Neutrophil (primary cell): ENCODE data around the gene IFT20.

ENCODE experiments used
- H3K27ac ChIP-seq: fragments of 200-600 bp; sonication (generic); 2 replicates; pipeline ENCODE4 v1.5.1; 2016; ENCODE audit warnings: mild to moderate bottlenecking, moderate library complexity
- H3K27me3 ChIP-seq: fragments of 200-600 bp; sonication (generic); 2 replicates; pipeline ENCODE4 v1.6.0; 2016; ENCODE audit warnings: mild to moderate bottlenecking
- H3K36me3 ChIP-seq: fragments of 200-600 bp; sonication (generic); 2 replicates; pipeline ENCODE4 v1.5.1; 2017
- H3K4me1 ChIP-seq, 2 experiments: fragments of 200-600 bp in 1 of 2; sonication (generic) in 1 of 2; 1 replicate in 1 of 2; 2 replicates in 1 of 2; pipeline versions ENCODE4 v1.5.1 to v1.6.1; 2013 to 2016; ENCODE audit warnings: low read depth in 1 of 2, low read length in 1 of 2, mild to moderate bottlenecking in 1 of 2, moderate library complexity in 1 of 2; ENCODE audit not compliant: control insufficient read depth in 1 of 2, insufficient read depth in 1 of 2
- H3K4me3 ChIP-seq, 2 experiments: fragments of 200-600 bp in 1 of 2; sonication (generic) in 1 of 2; 1 replicate in 1 of 2; 2 replicates in 1 of 2; pipeline ENCODE4 v1.5.1; 2013 to 2016; ENCODE audit warnings: low read depth in 1 of 2, low read length in 1 of 2, mild to moderate bottlenecking in 1 of 2, moderate library complexity in 1 of 2
- H3K9me3 ChIP-seq: fragments of 200-600 bp; sonication (generic); 2 replicates; pipeline ENCODE4 v1.5.1; 2016
- TF ChIP-seq, protein P1 (sequence below): fragments of 200-600 bp; sonication (generic); IDR thresholded peaks from 2 replicates; pipeline ENCODE4 v1.5.1; 2016; ENCODE audit warnings: antibody characterized with exemption

Gene IFT20

DNA sequence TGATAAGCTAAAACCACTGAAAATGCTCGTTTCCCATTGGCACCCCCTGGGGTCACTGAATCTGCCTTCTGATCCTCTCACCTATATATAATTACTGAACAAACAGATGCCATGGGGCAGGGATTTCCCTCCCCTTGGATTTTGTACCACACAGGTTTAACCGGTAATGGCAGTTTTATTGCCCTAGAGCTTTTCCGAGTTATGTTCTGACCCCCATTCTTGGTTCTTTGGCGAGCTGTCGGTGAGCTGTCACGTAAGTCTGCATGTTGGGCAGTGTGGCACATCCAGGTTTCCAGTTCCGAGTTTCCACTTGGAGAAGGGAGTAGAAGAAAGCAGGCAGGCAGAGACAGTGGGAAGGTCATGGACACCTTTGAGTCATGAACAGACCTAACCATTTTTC lies 9.2 kb downstream of the IFT20 start:
- Histone ChIP-seq H3K9me3 (no peaks in the 10 kb centered on the region), H3K4me1 (peaks cover 0 to 3% of the 10 kb centered on the region in 2 experiments), H3K36me3 (peaks cover 37% of the 10 kb centered on the region), H3K27ac (no peak overlapping the region), H3K4me3 (no peak overlapping the region), H3K27me3 (no peaks in the 10 kb centered on the region)
- TF ChIP-seq, protein P1, sequence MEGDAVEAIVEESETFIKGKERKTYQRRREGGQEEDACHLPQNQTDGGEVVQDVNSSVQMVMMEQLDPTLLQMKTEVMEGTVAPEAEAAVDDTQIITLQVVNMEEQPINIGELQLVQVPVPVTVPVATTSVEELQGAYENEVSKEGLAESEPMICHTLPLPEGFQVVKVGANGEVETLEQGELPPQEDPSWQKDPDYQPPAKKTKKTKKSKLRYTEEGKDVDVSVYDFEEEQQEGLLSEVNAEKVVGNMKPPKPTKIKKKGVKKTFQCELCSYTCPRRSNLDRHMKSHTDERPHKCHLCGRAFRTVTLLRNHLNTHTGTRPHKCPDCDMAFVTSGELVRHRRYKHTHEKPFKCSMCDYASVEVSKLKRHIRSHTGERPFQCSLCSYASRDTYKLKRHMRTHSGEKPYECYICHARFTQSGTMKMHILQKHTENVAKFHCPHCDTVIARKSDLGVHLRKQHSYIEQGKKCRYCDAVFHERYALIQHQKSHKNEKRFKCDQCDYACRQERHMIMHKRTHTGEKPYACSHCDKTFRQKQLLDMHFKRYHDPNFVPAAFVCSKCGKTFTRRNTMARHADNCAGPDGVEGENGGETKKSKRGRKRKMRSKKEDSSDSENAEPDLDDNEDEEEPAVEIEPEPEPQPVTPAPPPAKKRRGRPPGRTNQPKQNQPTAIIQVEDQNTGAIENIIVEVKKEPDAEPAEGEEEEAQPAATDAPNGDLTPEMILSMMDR = no peak

DNA sequence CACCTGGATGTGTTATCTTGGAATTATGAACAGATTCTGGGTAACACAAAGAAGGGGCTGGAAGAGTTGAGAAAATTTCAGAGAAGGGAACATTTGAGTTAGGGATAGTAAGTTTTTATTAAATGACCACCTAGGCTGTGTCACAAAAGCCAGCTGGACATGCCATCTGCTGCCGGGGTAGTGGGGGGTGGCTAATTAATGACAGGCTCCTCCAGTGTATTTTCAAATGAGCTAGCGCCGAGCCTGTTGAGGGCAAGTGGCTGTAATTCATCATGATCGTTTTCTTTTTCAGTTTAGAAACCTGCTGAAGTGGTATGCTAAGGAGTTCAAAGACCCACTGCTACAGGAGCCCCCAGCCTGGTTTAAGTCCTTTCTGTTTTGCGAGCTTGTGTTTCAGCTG lies 10.1 kb downstream of the IFT20 start:
- H3K27me3 ChIP-seq = no peaks in the 10 kb centered on the region

DNA sequence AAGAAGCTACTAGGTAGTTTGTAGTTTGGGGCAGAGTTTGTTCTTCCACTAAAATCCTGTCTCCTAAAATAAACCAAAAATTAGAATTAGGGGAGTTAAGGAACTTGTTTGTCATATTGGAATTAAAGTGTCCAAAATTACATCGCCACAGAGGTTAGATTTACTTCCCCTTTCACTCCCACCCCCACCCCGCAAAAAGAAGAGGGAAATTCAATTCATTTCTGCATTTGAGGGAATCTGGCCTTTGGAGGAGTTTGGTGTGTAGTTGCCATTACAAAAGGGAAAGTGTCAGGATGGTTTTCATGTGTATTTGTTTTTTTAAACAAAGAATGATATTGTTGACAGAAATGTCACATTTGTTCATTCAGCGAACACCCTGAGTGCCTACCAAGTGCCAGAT lies 10.5 kb downstream of the IFT20 start:
- no peaks in the 10 kb centered on the region for H3K9me3 ChIP-seq
- peaks cover under 1 to 4% of the 10 kb centered on the region in 2 experiments for H3K4me1 ChIP-seq
- H3K27me3 ChIP-seq = no peaks in the 10 kb centered on the region
- H3K27ac ChIP-seq = no peak overlapping the region
- TF ChIP-seq, protein P1 = no peak
- peaks cover 26% of the 10 kb centered on the region for H3K36me3 ChIP-seq
- H3K4me3 ChIP-seq = no peak overlapping the region

More for the DNA sequence above, 10.1 kb downstream of the IFT20 start:
- Histone ChIP-seq H3K4me1 (peaks cover 0 to 3% of the 10 kb centered on the region in 2 experiments), H3K9me3 (no peaks in the 10 kb centered on the region), H3K36me3 (peaks cover 28% of the 10 kb centered on the region), H3K27ac (no peak overlapping the region), H3K4me3 (no peak overlapping the region)
- TF ChIP-seq, protein P1 = no peak

DNA sequence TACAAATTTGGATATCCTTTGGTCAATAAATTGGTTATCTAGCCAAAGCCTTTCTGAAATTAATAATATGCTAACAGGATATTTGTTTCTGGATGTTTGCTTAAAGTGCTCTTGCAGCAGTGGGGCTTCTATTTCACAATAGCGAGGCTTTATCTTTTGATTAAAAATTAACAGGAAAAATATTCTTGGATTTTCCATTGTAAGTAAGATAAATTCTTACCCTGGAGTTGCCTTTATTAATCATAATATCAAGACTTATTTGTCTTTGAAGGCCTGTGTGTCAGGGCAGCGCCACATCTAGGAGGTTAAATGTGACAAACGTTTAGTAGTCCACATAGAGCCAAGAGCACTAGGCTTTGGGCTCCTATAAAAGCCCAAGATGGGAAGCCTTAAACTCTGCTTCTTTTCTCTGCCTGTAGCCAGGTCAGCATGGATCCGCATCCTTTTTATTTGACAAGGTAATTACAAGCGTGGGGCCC lies 11.0 kb downstream of the IFT20 start:
- Histone ChIP-seq H3K4me1 (peaks cover 5 to 9% of the 10 kb centered on the region in 2 experiments), H3K4me3 (no peak overlapping the region), H3K27me3 (no peaks in the 10 kb centered on the region), H3K9me3 (no peaks in the 10 kb centered on the region), H3K27ac (no peak overlapping the region), H3K36me3 (peaks cover 22% of the 10 kb centered on the region)
- TF ChIP-seq, protein P1 = no peak

DNA sequence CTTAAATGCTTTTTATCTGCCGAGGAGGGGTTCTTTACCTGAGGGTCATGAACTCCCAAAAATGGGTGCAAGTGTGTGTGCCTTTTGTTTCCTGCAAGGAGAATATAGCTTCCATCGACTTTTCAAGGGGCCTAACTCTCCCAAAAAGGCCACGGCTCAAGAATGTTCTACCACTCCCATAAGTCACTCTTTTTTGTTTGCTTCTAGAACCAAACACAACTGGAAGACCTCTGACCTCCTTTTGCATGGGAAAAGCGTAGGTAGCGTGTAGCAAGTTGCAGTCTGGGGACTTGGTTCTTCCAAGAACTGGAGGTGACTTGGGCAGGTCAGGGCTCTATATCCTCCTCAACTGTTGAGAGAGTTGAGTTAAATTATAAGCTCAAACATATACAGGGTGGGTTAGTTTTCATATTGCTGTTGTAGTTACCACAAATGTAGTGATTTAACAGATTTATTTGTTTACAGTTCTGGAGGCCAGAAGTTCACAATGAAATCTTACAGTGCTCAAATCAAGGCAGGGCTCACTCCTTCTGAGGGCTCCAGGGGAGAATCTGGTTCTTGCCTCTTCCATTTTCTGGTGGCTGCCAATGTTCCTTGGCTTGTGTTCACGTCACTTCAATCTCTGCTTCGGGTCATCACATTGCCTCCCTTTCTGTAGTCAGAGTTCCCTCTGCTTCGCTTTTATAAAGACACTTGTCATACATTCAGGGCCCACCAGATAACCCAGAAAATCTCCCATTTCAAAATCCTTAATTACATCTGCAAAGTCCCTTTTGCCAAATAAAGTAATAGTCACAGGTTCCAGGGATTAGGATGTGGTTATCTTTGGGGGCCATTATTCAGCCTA lies 14.8 kb downstream of the IFT20 start:
- H3K4me1 ChIP-seq = peaks cover 17 to 23% of the 10 kb centered on the region in 2 experiments
- TF ChIP-seq, protein P1 = no peak
- H3K27me3 ChIP-seq = peaks cover 22% of the 10 kb centered on the region
- no peaks in the 10 kb centered on the region for H3K36me3 ChIP-seq
- H3K9me3 ChIP-seq = no peaks in the 10 kb centered on the region
- H3K4me3 ChIP-seq = peak overlapping the region in 1 of 2 experiments; percentile 76
- no peak overlapping the region for H3K27ac ChIP-seq
